GM23338 (cell line): ENCODE measurements around the gene TRIM28. TPM values are rescaled to one million over a fixed set of nuclear protein-coding genes. Genes with fewer than 3 reads are reported as not detected.

Experiments
- ATAC-seq: fragments of 200-7000 bp; cut with Tn5 transposase; 3 replicates; pipeline ENCODE4 v1.9.1; 2020
- DNase-seq: peaks from one replicate; pipeline ENCODE4 v3.0.0-alpha.2; 2015; ENCODE audit warnings: low spot score
- H2AFZ ChIP-seq: fragments of 200-600 bp; sonication (generic); 2 replicates; pipeline ENCODE4 v1.8.0; 2016; ENCODE audit warnings: antibody characterized with exemption, mild to moderate bottlenecking, moderate library complexity
- H3F3A ChIP-seq: fragments of 200-600 bp; sonication (generic); replicated peaks from 2 replicates; pipeline ENCODE4 v1.8.0; 2017; ENCODE audit warnings: antibody characterized with exemption, mixed run types, low read depth
- H3K27ac ChIP-seq: fragments of 200-600 bp; sonication (generic); 2 replicates; pipeline ENCODE4 v1.6.1; 2016; ENCODE audit warnings: low read depth
- H3K27me3 ChIP-seq: fragments of 200-600 bp; sonication (generic); 2 replicates; pipeline ENCODE4 v1.8.0; 2016; ENCODE audit warnings: mild to moderate bottlenecking, mixed run types, moderate library complexity; ENCODE audit not compliant: insufficient read depth
- H3K36me3 ChIP-seq: fragments of 200-600 bp; sonication (generic); 2 replicates; pipeline ENCODE4 v1.8.0; 2016; ENCODE audit warnings: mild to moderate bottlenecking; ENCODE audit not compliant: insufficient read depth
- H3K4me1 ChIP-seq: fragments of 200-600 bp; sonication (generic); 2 replicates; pipeline ENCODE4 v1.8.0; 2016; ENCODE audit warnings: mild to moderate bottlenecking, moderate library complexity; ENCODE audit not compliant: insufficient read depth
- H3K4me2 ChIP-seq: fragments of 200-600 bp; sonication (generic); 2 replicates; pipeline ENCODE4 v1.7.1; 2017; ENCODE audit warnings: mixed run types
- H3K4me3 ChIP-seq: fragments of 200-600 bp; sonication (generic); 2 replicates; pipeline ENCODE4 v1.6.1; 2016; ENCODE audit warnings: mixed run types
- H3K79me2 ChIP-seq: fragments of 200-600 bp; sonication (generic); replicated peaks from 2 replicates; pipeline ENCODE4 v1.8.0; 2017; ENCODE audit warnings: mild to moderate bottlenecking; ENCODE audit not compliant: insufficient read depth
- H3K9me2 ChIP-seq: fragments of 200-600 bp; sonication (generic); 2 replicates; pipeline ENCODE4 v1.8.0; 2017; ENCODE audit not compliant: insufficient read depth
- H4K20me1 ChIP-seq: fragments of 200-600 bp; sonication (generic); replicated peaks from 2 replicates; pipeline ENCODE4 v1.8.0; 2017; ENCODE audit warnings: mild to moderate bottlenecking; ENCODE audit not compliant: insufficient read depth
- H3K27ac Mint-ChIP-seq: 2 replicates; pipeline ENCODE4 v1.8.0; 2020; ENCODE audit warnings: inconsistent platforms, mild to moderate bottlenecking, moderate library complexity, mixed read lengths
- H3K27me3 Mint-ChIP-seq: 3 replicates; pipeline ENCODE4 v1.8.0; 2022; ENCODE audit warnings: low read depth, mild to moderate bottlenecking, moderate library complexity, mixed read lengths, inconsistent platforms; ENCODE audit not compliant: insufficient read depth, poor library complexity
- H3K36me3 Mint-ChIP-seq: 3 replicates; pipeline ENCODE4 v1.8.0; 2021; ENCODE audit warnings: low read depth, mild to moderate bottlenecking, inconsistent platforms, moderate library complexity, mixed read lengths
- H3K4me1 Mint-ChIP-seq: 3 replicates; pipeline ENCODE4 v1.8.0; 2020; ENCODE audit warnings: mild to moderate bottlenecking, inconsistent platforms, mixed read lengths
- H3K4me3 Mint-ChIP-seq: 3 replicates; pipeline ENCODE4 v1.8.0; 2021; ENCODE audit warnings: moderate library complexity, mild to moderate bottlenecking, inconsistent platforms, mixed read lengths
- H3K9me3 Mint-ChIP-seq: 3 replicates; pipeline ENCODE4 v1.8.0; 2020; ENCODE audit warnings: moderate library complexity, mild to moderate bottlenecking, inconsistent platforms, mixed read lengths
- CREB1 ChIP-seq: fragments of 250-450 bp; sonication (Bioruptor Pico); IDR thresholded peaks from 2 replicates; pipeline ENCODE4 v1.5.0; 2020; ENCODE audit warnings: low read depth, mild to moderate bottlenecking, moderate library complexity
- EZH2 ChIP-seq: fragments of 200-600 bp; sonication (generic); IDR thresholded peaks from one replicate; pipeline ENCODE4 v1.8.0; 2017; ENCODE audit warnings: antibody characterized with exemption, mild to moderate bottlenecking, low read depth; ENCODE audit not compliant: unreplicated experiment
- EZH2phosphoT487 ChIP-seq: fragments of 200-600 bp; sonication (generic); IDR thresholded peaks from one replicate; pipeline ENCODE4 v1.8.1; 2018; ENCODE audit warnings: antibody characterized with exemption; ENCODE audit not compliant: unreplicated experiment
- JUNB ChIP-seq: IDR thresholded peaks from one replicate; pipeline ENCODE4 v1.6.1; 2016; ENCODE audit warnings: antibody characterized with exemption; ENCODE audit not compliant: unreplicated experiment
- NANOG ChIP-seq: IDR thresholded peaks from 2 replicates; pipeline ENCODE4 v1.6.1; 2016; ENCODE audit warnings: antibody characterized with exemption, borderline replicate concordance
- POLR2AphosphoS5 ChIP-seq: IDR thresholded peaks from 2 replicates; pipeline ENCODE4 v1.6.1; 2016; ENCODE audit warnings: antibody characterized with exemption, low read depth
- STAT1 ChIP-seq: IDR thresholded peaks from one replicate; pipeline ENCODE4 v1.6.1; 2016; ENCODE audit warnings: antibody characterized with exemption; ENCODE audit not compliant: unreplicated experiment
- ZNF114 ChIP-seq: fragments of 250-450 bp; sonication (Bioruptor Pico); IDR thresholded peaks from 2 replicates; pipeline ENCODE4 v1.5.0; 2020; ENCODE audit warnings: mild to moderate bottlenecking, moderate library complexity
- ZNF331 ChIP-seq: fragments of 250-450 bp; sonication (Bioruptor Pico); IDR thresholded peaks from 2 replicates; pipeline ENCODE4 v1.5.0; 2020; ENCODE audit warnings: low read depth, mild to moderate bottlenecking, moderate library complexity
- ZNF462 ChIP-seq: fragments of 250-450 bp; sonication (Bioruptor Pico); IDR thresholded peaks from 2 replicates; pipeline ENCODE4 v1.5.0; 2020; ENCODE audit warnings: mild to moderate bottlenecking, moderate library complexity
- polyA plus RNA-seq: library from polyadenylated mRNA; unstranded; fragments of >200 nt; fragmentation: Nextera tagmentation; extraction: Ambion mirVana; gene quantifications from 2 replicates; pipeline ENCODE4 v1.2.1, GENCODE V29; 2016
- total RNA-seq: library from RNA; depleted of rRNA; stranded (reverse); fragments of >200 nt; shearing (Covaris generic); gene quantifications from 2 replicates; pipeline ENCODE4 v1.2.3, GENCODE V29; 2014
- TF ChIP-seq, protein P1 (sequence below), 2 experiments: fragments of 200-600 bp in 1 of 2; sonication (generic) in 1 of 2; conservative IDR thresholded peaks; 2 replicates each; pipeline versions ENCODE4 v1.5.1 to v1.6.1; 2016 to 2017; ENCODE audit warnings: antibody characterized with exemption in 2 of 2, low read depth in 2 of 2, mild to moderate bottlenecking in 2 of 2, moderate library complexity in 1 of 2
- TF ChIP-seq, protein P2 (sequence below): IDR thresholded peaks from 2 replicates; pipeline ENCODE4 v1.6.1; 2016; ENCODE audit warnings: antibody characterized with exemption
- TF ChIP-seq, protein P3 (sequence below): IDR thresholded peaks from one replicate; pipeline ENCODE4 v1.6.1; 2018; ENCODE audit warnings: antibody characterized with exemption; ENCODE audit not compliant: unreplicated experiment

TRIM28 gene
- total and polyA plus RNA-seq, 2 experiments from 2014 or later = 920 to 1,430 TPM

- H3K79me2 ChIP-seq = 0 out of 2 replicates have a peak, but pooled peaks cover 8% of the 10 kb centered on the region
- H3K9me3 Mint-ChIP-seq = no peaks in the 10 kb centered on the region; the same call in 2 of the 3 replicates
- no peaks in the 10 kb centered on the region for H3K27me3 ChIP-seq
- peaks cover 32% of the 10 kb centered on the region for H3K27me3 Mint-ChIP-seq
- H3K27ac ChIP-seq = peak overlapping the region; percentile 80
- H3K4me3 Mint-ChIP-seq = peak overlapping the region; percentile 51
- H3K4me2 ChIP-seq = peak overlapping the region; percentile 42; the same call in 1 of the 2 replicates
- H3K36me3 ChIP-seq = no peaks in the 10 kb centered on the region
- peak overlapping the region; percentile 70 for H3K27ac Mint-ChIP-seq
- no peak overlapping the region for H3K4me3 ChIP-seq
- H3K9me2 ChIP-seq = no peaks in the 10 kb centered on the region
- ATAC-seq (no peak), DNase-seq (no peak)
- peaks cover 28% of the 10 kb centered on the region for H3F3A ChIP-seq
- TF ChIP-seq, protein P1, sequence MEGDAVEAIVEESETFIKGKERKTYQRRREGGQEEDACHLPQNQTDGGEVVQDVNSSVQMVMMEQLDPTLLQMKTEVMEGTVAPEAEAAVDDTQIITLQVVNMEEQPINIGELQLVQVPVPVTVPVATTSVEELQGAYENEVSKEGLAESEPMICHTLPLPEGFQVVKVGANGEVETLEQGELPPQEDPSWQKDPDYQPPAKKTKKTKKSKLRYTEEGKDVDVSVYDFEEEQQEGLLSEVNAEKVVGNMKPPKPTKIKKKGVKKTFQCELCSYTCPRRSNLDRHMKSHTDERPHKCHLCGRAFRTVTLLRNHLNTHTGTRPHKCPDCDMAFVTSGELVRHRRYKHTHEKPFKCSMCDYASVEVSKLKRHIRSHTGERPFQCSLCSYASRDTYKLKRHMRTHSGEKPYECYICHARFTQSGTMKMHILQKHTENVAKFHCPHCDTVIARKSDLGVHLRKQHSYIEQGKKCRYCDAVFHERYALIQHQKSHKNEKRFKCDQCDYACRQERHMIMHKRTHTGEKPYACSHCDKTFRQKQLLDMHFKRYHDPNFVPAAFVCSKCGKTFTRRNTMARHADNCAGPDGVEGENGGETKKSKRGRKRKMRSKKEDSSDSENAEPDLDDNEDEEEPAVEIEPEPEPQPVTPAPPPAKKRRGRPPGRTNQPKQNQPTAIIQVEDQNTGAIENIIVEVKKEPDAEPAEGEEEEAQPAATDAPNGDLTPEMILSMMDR (conservative IDR thresholded peaks at IDR 0.05; ENCODE audit: low read depth in 2 of 2) = no peak
- TF ChIP-seq ZNF331 (CRISPR knock-in tag) (no peak), STAT1 (no peak), CREB1 (no peak), EZH2 (no peak), POLR2AphosphoS5 (no peak), ZNF114 (CRISPR knock-in tag) (no peak), NANOG (no peak), EZH2phosphoT487 (no peak), ZNF462 (CRISPR knock-in tag) (no peak), JUNB (no peak)
- TF ChIP-seq, protein P2, sequence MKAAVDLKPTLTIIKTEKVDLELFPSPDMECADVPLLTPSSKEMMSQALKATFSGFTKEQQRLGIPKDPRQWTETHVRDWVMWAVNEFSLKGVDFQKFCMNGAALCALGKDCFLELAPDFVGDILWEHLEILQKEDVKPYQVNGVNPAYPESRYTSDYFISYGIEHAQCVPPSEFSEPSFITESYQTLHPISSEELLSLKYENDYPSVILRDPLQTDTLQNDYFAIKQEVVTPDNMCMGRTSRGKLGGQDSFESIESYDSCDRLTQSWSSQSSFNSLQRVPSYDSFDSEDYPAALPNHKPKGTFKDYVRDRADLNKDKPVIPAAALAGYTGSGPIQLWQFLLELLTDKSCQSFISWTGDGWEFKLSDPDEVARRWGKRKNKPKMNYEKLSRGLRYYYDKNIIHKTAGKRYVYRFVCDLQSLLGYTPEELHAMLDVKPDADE = no peak
- TF ChIP-seq, protein P3, sequence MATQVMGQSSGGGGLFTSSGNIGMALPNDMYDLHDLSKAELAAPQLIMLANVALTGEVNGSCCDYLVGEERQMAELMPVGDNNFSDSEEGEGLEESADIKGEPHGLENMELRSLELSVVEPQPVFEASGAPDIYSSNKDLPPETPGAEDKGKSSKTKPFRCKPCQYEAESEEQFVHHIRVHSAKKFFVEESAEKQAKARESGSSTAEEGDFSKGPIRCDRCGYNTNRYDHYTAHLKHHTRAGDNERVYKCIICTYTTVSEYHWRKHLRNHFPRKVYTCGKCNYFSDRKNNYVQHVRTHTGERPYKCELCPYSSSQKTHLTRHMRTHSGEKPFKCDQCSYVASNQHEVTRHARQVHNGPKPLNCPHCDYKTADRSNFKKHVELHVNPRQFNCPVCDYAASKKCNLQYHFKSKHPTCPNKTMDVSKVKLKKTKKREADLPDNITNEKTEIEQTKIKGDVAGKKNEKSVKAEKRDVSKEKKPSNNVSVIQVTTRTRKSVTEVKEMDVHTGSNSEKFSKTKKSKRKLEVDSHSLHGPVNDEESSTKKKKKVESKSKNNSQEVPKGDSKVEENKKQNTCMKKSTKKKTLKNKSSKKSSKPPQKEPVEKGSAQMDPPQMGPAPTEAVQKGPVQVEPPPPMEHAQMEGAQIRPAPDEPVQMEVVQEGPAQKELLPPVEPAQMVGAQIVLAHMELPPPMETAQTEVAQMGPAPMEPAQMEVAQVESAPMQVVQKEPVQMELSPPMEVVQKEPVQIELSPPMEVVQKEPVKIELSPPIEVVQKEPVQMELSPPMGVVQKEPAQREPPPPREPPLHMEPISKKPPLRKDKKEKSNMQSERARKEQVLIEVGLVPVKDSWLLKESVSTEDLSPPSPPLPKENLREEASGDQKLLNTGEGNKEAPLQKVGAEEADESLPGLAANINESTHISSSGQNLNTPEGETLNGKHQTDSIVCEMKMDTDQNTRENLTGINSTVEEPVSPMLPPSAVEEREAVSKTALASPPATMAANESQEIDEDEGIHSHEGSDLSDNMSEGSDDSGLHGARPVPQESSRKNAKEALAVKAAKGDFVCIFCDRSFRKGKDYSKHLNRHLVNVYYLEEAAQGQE = no peak
- peaks cover 6% of the 10 kb centered on the region for H3K36me3 Mint-ChIP-seq
- no peaks in the 10 kb centered on the region for H4K20me1 ChIP-seq
- peaks cover 40% of the 10 kb centered on the region for H3K4me1 Mint-ChIP-seq
- no peak overlapping the region for H2AFZ ChIP-seq
- peaks cover 25% of the 10 kb centered on the region for H3K4me1 ChIP-seq
These were observed 22.2 kb upstream of the TRIM28 start for GRCh38 chr19:58521651-58522050.
